HCT116 (cell line): ENCODE results near the gene BRI3BP.

Source experiments
- CBX3 ChIP-seq: IDR thresholded peaks from 2 replicates; pipeline ENCODE4 v1.6.1; 2012; ENCODE audit warnings: low read depth
- EZH2 ChIP-seq: fragments of 200-600 bp; sonication (generic); IDR thresholded peaks from 2 replicates; pipeline ENCODE4 v1.6.1; 2017; ENCODE audit warnings: antibody characterized with exemption, mixed run types
- FOSL1 ChIP-seq: IDR thresholded peaks from 2 replicates; pipeline ENCODE4 v1.6.1; 2012; ENCODE audit warnings: low read depth
- JUND ChIP-seq: IDR thresholded peaks from 2 replicates; pipeline ENCODE4 v1.6.1; 2012
- POLR2AphosphoS5 ChIP-seq: IDR thresholded peaks from 2 replicates; pipeline ENCODE4 v1.6.1; 2011; ENCODE audit warnings: mild to moderate bottlenecking, low read depth, low read length, moderate library complexity
- SP1 ChIP-seq: IDR thresholded peaks from 2 replicates; pipeline ENCODE4 v1.6.1; 2012; ENCODE audit warnings: low read depth
- TCF7L2 ChIP-seq: IDR thresholded peaks from 2 replicates; pipeline ENCODE4 v1.7.0; 2011; ENCODE audit warnings: borderline replicate concordance, inconsistent platforms; ENCODE audit not compliant: insufficient read depth, insufficient read length; ENCODE audit errors: extremely low read depth
- YY1 ChIP-seq: IDR thresholded peaks from 2 replicates; pipeline ENCODE4 v1.6.1; 2011; ENCODE audit warnings: low read length, low read depth, moderate library complexity, mild to moderate bottlenecking; ENCODE audit not compliant: insufficient replicate concordance; ENCODE audit errors: extremely low read depth
- ZFX ChIP-seq: fragments of 450-650 bp; IDR thresholded peaks from 2 replicates; pipeline ENCODE4 v1.6.1; 2017
- TF ChIP-seq, protein P1 (sequence below), 3 experiments: fragments of 200-600 bp in 1 of 3; sonication (generic) in 1 of 3; IDR thresholded peaks in 2 of 3; conservative IDR thresholded peaks in 1 of 3; 2 replicates each; pipeline ENCODE4 v1.5.1; 2012 to 2017; ENCODE audit warnings: low read depth in 2 of 3, low read length in 2 of 3, antibody characterized with exemption in 1 of 3, borderline replicate concordance in 1 of 3, control low read depth in 1 of 3, mild to moderate bottlenecking in 1 of 3, mixed read lengths in 1 of 3, mixed run types in 1 of 3, moderate library complexity in 1 of 3; ENCODE audit not compliant: insufficient read depth in 1 of 3

DNA sequence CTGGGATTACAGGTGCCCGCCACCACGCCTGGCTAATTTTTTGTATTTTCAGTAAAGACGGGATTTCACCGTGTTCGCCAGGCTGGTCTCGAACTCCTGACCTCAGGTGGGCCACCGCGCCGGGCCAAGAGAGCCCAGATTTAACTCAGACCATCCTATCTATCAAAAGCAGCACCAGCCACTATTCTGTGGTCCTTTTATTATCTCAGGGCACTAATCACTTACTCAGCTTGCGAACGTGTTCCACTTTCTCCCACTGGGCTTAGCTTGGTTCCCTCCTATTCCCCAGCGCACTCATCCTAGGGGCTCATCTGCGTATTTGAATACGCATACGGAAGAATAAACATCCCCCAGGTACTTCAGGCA lies 55.6 kb downstream of the BRI3BP start:
- TF ChIP-seq JUND (no peak), YY1 (no peak), SP1 (no peak), ZFX (no peak), FOSL1 (no peak), EZH2 (no peak), CBX3 (no peak), POLR2AphosphoS5 (no peak), TCF7L2 (no peak)
- TF ChIP-seq, protein P1, sequence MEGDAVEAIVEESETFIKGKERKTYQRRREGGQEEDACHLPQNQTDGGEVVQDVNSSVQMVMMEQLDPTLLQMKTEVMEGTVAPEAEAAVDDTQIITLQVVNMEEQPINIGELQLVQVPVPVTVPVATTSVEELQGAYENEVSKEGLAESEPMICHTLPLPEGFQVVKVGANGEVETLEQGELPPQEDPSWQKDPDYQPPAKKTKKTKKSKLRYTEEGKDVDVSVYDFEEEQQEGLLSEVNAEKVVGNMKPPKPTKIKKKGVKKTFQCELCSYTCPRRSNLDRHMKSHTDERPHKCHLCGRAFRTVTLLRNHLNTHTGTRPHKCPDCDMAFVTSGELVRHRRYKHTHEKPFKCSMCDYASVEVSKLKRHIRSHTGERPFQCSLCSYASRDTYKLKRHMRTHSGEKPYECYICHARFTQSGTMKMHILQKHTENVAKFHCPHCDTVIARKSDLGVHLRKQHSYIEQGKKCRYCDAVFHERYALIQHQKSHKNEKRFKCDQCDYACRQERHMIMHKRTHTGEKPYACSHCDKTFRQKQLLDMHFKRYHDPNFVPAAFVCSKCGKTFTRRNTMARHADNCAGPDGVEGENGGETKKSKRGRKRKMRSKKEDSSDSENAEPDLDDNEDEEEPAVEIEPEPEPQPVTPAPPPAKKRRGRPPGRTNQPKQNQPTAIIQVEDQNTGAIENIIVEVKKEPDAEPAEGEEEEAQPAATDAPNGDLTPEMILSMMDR (IDR thresholded peaks at IDR 0.05 in 2 of 3, conservative IDR thresholded peaks at IDR 0.05 in 1 of 3; ENCODE audit: borderline replicate concordance in 1 of 3, insufficient read depth in 1 of 3, low read depth in 2 of 3, low read length in 2 of 3): no peak
